MCF 10A (cell line): Measurements from ENCODE around the gene DDX21. TPM values are rescaled to one million over a fixed set of nuclear protein-coding genes. Genes with fewer than 3 reads are reported as not detected.
"Not testable (repeated sequence)": the region's sequence is repeated elsewhere in the genome, so short reads cannot be mapped to it uniquely, and the experiment has no call there.

Experiments used
- Bru-seq: library from RNA; stranded (reverse); fragments of 400-500 nt; gene quantifications from one replicate; lab custom pipeline; 2021; lab: Mats Ljungman, UMichigan
- BruChase-seq, 2 experiments: library from RNA; stranded (reverse); fragments of 400-500 nt; gene quantifications; one replicate each; lab custom pipeline; 2021; lab: Mats Ljungman, UMichigan
- BruUV-seq: library from RNA; stranded (reverse); fragments of 400-500 nt; replicated peaks from 2 replicates; lab custom pipeline; 2021; lab: Mats Ljungman, UMichigan
- CTCF ChIA-PET: fragments of 300-600 bp; sonication (Branson Sonifier 250); formaldehyde crosslinking; extraction: SDS; loops from one replicate; lab custom pipeline; 2021; ENCODE audit warnings: antibody characterized with exemption, inconsistent platforms; lab: Yijun Ruan, JAX
- POLR2A ChIA-PET: fragments of 300-600, 350-650 bp; sonication (Branson Sonifier 250); formaldehyde crosslinking; extraction: SDS; loops from one replicate; lab custom pipeline; 2020; ENCODE audit warnings: antibody characterized with exemption, inconsistent platforms; lab: Yijun Ruan, JAX
- DNase-seq: peaks from one replicate; pipeline ENCODE4 v3.0.0-alpha.2; 2018; ENCODE audit not compliant: unreplicated experiment
- H3K27ac Mint-ChIP-seq: one replicate; pipeline ENCODE4 v1.8.0; 2022; ENCODE audit warnings: mild to moderate bottlenecking, low read depth, mixed read lengths; ENCODE audit not compliant: unreplicated experiment
- H3K27me3 Mint-ChIP-seq: one replicate; pipeline ENCODE4 v1.8.0; 2022; ENCODE audit warnings: mixed read lengths; ENCODE audit not compliant: insufficient read depth, unreplicated experiment
- H3K36me3 Mint-ChIP-seq: one replicate; pipeline ENCODE4 v1.8.0; 2022; ENCODE audit warnings: mild to moderate bottlenecking, moderate library complexity, mixed read lengths; ENCODE audit not compliant: insufficient read depth, unreplicated experiment
- H3K4me1 Mint-ChIP-seq: one replicate; pipeline ENCODE4 v1.8.0; 2022; ENCODE audit warnings: mixed read lengths; ENCODE audit not compliant: insufficient read depth, unreplicated experiment
- H3K4me3 Mint-ChIP-seq: one replicate; pipeline ENCODE4 v1.8.0; 2022; ENCODE audit warnings: mild to moderate bottlenecking, moderate library complexity, mixed read lengths; ENCODE audit not compliant: unreplicated experiment
- H3K9me3 Mint-ChIP-seq: one replicate; pipeline ENCODE4 v1.8.0; 2022; ENCODE audit warnings: mixed read lengths; ENCODE audit not compliant: unreplicated experiment
- CTCF ChIP-seq: fragments of 200-600 bp; IDR thresholded peaks from one replicate; pipeline ENCODE4 v1.8.0; 2022; ENCODE audit warnings: antibody characterized with exemption, mild to moderate bottlenecking; ENCODE audit not compliant: unreplicated experiment
- intact Hi-C: fragments of 100-400 bp; cut with micrococcal nuclease; formaldehyde crosslinking; loops from 2 replicates; pipeline ENCODE4 v1.14.1; 2022
- long read RNA-seq: library from polyadenylated mRNA; stranded (forward); transcript quantifications from one replicate; pipeline ENCODE4 v2.0.0, GENCODE V29; 2022
- total RNA-seq: library from RNA; stranded (reverse); gene quantifications from 2 replicates; pipeline ENCODE4 v1.2.3, GENCODE V29; 2022

DDX21 gene
- total RNA-seq (144 and 216 TPM in 2 replicates), Bru-seq, nascent RNA (percentile 98 among the genes with signal in this experiment), BruChase-seq, experiment 1, labeled RNA remaining after a 6-hour chase (percentile 99 among the genes with signal in this experiment), BruChase-seq, experiment 2, labeled RNA remaining after a 2-hour chase (percentile 99 among the genes with signal in this experiment)
- long read RNA-seq, full-length matches to known transcripts, result 307 of 390 reads
- long read RNA-seq, partial matches to known transcripts, result 48 of 390 reads
- long read RNA-seq, other reads (novel, unspliced or antisense), result 35 of 390 reads

GRCh38 chr10:68955832-68956532 is at the start of gene DDX21:
Gene DDX21 (plus strand): TSS chr10:68956170. CDS start chr10:68956226, 56 bp downstream.
- Mint-ChIP-seq H3K9me3 (no peaks in the 10 kb centered on the region), H3K27me3 (no peaks in the 10 kb centered on the region), H3K4me1 (peaks cover 8% of the 10 kb centered on the region), H3K36me3 (peaks cover 44% of the 10 kb centered on the region), H3K27ac (peak within 1 kb of the TSS; percentile 100), H3K4me3 (peak within 1 kb of the TSS; percentile 100)
- POLR2A ChIA-PET, result interaction anchor here (0.6 to 4.9 kb wide), 31 partner anchors 9 to 1215 kb away, joined by 3 to 38 read pairs (median 5); partner anchors contain the start of genes CCAR1, DDX50, HNRNPH3 and KIFBP
- TSS peak; percentile 60 for BruUV-seq
- intact Hi-C loops, result loop anchor here (1.0 kb wide), 1 partner anchor 137 kb away; no protein-coding TSS in a partner anchor
- peak; percentile 41 for TF ChIP-seq CTCF
- DNase-seq, result peak; percentile 93
- CTCF ChIA-PET, result interaction anchor here (0.6 to 2.1 kb wide), 11 partner anchors 9 to 1272 kb away, joined by 3 to 12 read pairs (median 4); no protein-coding TSS in a partner anchor

- no peak for DNase-seq
- peaks cover 74% of the 10 kb centered on the region for H3K36me3 Mint-ChIP-seq
- no peak for TF ChIP-seq CTCF
- POLR2A ChIA-PET, result interaction anchor here (0.7 to 1.9 kb wide), 2 partner anchors 23 to 25 kb away, joined by 3 to 6 read pairs; partner anchors contain the start of gene DDX50
- no peaks in the 10 kb centered on the region for H3K9me3 Mint-ChIP-seq
- peak overlapping the region; percentile 19 for H3K27ac Mint-ChIP-seq
- H3K4me3 Mint-ChIP-seq, result no peak overlapping the region
- no TSS peak for BruUV-seq
- intact Hi-C loops, result no loop called here
- no peaks in the 10 kb centered on the region for H3K27me3 Mint-ChIP-seq
- CTCF ChIA-PET, result interaction anchor here (0.8 kb wide), 1 partner anchor 13 kb away, joined by 7 read pairs; no protein-coding TSS in a partner anchor
- H3K4me1 Mint-ChIP-seq, result no peaks in the 10 kb centered on the region
Observed at GRCh38 chr10:68924593-68924992, 31.4 kb upstream of the DDX21 start.

- POLR2A ChIA-PET, result interaction anchor here (1.9 kb wide), 1 partner anchor 24 kb away, joined by 6 read pairs; the partner anchor contains the start of gene DDX50
- Mint-ChIP-seq H3K27me3 (no peaks in the 10 kb centered on the region), H3K4me3 (no peak overlapping the region), H3K4me1 (no peaks in the 10 kb centered on the region), H3K27ac (no peak overlapping the region), H3K36me3 (peaks cover 75% of the 10 kb centered on the region), H3K9me3 (no peaks in the 10 kb centered on the region)
- no TSS peak for BruUV-seq
- no peak for DNase-seq
- CTCF ChIA-PET, result no interaction called here
- TF ChIP-seq CTCF, result no peak
- intact Hi-C loops, result no loop called here
Observed at GRCh38 chr10:68925489-68925888, 30.5 kb upstream of the DDX21 start.

GRCh38 chr10:68929157-68929556 is 26.8 kb upstream of the DDX21 start:
- H3K9me3 Mint-ChIP-seq, BruUV-seq, H3K4me1 Mint-ChIP-seq, H3K4me3 Mint-ChIP-seq, H3K27ac Mint-ChIP-seq, H3K27me3 Mint-ChIP-seq, CTCF ChIA-PET, DNase-seq, POLR2A ChIA-PET, intact Hi-C loops: not testable (repeated sequence)
- peaks cover 62% of the 10 kb centered on the region for H3K36me3 Mint-ChIP-seq

GRCh38 chr10:68929888-68930287 is 26.1 kb upstream of the DDX21 start:
- H3K27me3 Mint-ChIP-seq, H3K4me1 Mint-ChIP-seq, DNase-seq, BruUV-seq, intact Hi-C loops, POLR2A ChIA-PET, H3K4me3 Mint-ChIP-seq, CTCF ChIA-PET, H3K9me3 Mint-ChIP-seq, H3K27ac Mint-ChIP-seq: not testable (repeated sequence)
- peaks cover 61% of the 10 kb centered on the region for H3K36me3 Mint-ChIP-seq

GRCh38 chr10:68932860-68933259 is 23.1 kb upstream of the DDX21 start:
- CTCF ChIA-PET, H3K27me3 Mint-ChIP-seq, H3K4me1 Mint-ChIP-seq, DNase-seq, H3K27ac Mint-ChIP-seq, intact Hi-C loops, H3K4me3 Mint-ChIP-seq, BruUV-seq, POLR2A ChIA-PET, H3K9me3 Mint-ChIP-seq: not testable (repeated sequence)
- peaks cover 68% of the 10 kb centered on the region for H3K36me3 Mint-ChIP-seq
